KOPT-K1 (cell line): ENCODE measurements around the gene TMPRSS9.
"Not testable (repeated sequence)": the region's sequence is repeated elsewhere in the genome, so short reads cannot be mapped to it uniquely, and the experiment has no call there.

ENCODE experiments used
- H3K27ac ChIP-seq: fragments of 200-600 bp; sonication (generic); 2 replicates; pipeline ENCODE4 v1.5.1; 2016; ENCODE audit warnings: antibody characterized with exemption, mild to moderate bottlenecking, low read depth, low read length; ENCODE audit not compliant: poor library complexity, severe bottlenecking
- H3K36me3 ChIP-seq: fragments of 200-600 bp; sonication (generic); 2 replicates; pipeline ENCODE4 v1.5.1; 2017; ENCODE audit warnings: antibody characterized with exemption, mild to moderate bottlenecking, low read length, moderate library complexity; ENCODE audit not compliant: insufficient read depth
- H3K9me3 ChIP-seq: fragments of 200-600 bp; sonication (generic); 2 replicates; pipeline ENCODE4 v1.5.1; 2017; ENCODE audit warnings: antibody characterized with exemption, low read length, mild to moderate bottlenecking; ENCODE audit not compliant: insufficient read depth, poor library complexity, severe bottlenecking

The TMPRSS9 gene

GRCh38 chr19:2463694-2464093, 103.6 kb downstream of the TMPRSS9 start:
- H3K36me3 ChIP-seq, H3K27ac ChIP-seq, H3K9me3 ChIP-seq: not testable (repeated sequence)

DNA sequence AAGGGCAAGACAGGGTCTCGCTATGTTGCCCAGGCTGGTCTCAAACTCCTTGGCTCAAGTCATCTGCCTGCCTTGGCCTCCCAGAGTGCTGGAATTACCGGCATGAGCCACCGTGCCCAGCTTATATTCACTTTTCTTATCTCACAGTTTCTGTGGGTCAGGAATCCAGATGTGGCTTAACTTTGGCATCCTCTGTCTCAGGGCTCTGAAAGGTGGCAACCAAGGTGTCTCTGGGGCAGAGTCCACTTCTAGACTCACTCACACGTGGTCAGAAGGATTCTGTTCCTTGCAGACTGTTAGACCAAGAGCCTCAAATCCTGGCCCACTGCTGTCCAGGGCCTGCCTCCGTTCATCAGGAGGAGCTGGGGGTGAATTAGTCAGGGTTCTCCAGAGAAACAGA, 104.3 kb downstream of the TMPRSS9 start:
- no peak overlapping the region for H3K27ac ChIP-seq

DNA sequence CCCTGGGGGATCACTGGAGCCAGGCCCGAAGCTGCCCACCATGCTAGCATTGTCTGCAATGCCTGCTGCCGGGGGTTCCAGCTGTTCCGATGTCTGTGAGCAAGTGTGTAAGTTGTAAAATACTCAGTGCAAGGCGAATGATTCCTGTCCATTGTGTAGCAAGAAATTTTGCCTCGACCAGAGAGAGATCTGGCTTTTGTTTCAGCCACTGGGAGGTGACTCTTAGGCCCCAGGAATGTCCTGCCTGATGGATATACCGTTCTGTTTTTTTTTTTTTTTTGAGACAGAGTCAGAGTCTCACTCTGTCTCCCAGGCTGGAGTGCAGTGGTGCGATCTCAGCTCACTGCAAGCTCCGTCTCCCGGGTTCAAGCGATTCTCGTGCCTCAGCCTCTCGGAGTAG, 108.5 kb downstream of the TMPRSS9 start:
- Histone ChIP-seq H3K27ac (no peak overlapping the region), H3K36me3 (no peaks in the 10 kb centered on the region), H3K9me3 (no peaks in the 10 kb centered on the region)

More for the DNA sequence above, 104.3 kb downstream of the TMPRSS9 start:
- Histone ChIP-seq H3K9me3 (no peaks in the 10 kb centered on the region), H3K36me3 (no peaks in the 10 kb centered on the region)

DNA sequence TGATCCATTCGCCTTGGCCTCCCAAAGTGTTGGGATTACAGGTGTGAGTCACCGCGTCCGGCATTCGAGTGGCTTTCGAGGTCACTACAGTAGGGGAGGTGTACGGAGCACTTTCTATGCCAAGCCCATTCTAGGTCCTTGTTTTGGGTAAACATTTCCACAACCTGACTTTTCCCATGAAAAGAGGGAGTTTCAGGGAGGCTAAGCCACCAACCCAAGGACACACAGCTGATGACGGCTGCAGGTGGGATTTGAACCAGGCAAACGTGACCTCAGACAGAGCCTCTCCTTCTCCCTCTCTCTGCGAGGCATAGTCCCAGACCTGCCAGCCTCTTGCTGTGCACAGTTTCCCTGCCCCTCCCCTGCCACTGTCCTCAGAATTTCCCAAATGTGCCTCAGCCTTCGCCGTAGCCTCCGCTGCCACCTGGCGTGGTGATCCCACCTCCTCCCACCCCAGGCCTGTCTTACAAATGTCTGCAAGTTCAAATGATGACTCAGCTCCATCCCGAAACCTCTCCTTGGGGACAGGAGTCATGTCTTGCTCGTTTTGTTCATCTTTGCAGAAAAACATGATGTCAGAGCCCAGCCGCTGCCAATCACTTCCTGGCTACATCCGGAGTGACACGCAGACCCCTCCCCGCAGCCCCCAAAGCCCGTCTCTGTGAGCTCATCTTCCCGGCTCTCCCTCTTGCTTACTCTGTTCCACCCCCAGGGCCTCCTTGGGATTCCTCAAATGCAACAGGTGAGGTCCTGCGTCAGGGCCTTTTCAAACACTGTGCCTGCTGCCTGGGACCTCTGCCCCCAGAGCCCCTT, 109.2 kb downstream of the TMPRSS9 start:
- Histone ChIP-seq H3K36me3 (no peaks in the 10 kb centered on the region), H3K27ac (no peak overlapping the region), H3K9me3 (no peaks in the 10 kb centered on the region)

- H3K36me3 ChIP-seq, H3K9me3 ChIP-seq, H3K27ac ChIP-seq: not testable (repeated sequence)
Measured at GRCh38 chr19:2469915-2470200, 109.8 kb downstream of the TMPRSS9 start.

DNA sequence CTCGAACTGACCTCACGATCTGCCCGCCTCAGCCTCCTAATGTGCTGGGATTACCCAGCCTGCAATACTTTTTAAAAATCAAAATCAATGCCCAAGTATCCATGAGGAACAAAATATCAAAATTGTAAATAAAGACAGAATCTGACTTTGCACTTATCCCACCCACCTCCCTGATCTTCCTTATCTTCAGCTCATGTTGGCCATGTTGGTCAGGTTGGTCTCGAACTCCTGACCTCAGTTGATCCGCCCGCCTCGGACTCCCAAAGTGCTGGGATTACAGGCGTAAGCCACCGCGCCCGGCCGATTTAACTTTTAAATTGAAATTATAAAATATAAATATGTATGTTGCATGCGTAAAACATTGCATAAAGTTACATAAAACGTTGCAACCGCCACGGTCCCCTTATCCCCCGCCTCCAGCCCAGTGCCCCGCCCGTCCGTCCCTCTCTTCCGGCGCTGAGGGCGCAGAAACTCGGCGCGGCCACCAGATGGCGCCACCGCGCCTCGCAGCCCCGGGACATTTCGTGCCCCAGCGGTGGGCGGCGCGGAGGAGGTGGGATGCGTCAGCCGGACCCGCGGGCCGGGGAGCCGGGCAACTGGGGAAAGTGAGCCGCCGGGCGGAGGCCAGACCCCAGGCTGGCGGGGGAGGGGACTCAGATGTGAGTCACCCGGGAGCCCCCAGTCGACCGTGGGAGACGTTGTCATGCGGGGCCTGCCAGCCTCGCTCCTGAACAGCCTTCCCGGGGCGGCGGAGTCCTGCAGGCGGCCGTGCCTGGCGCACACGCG, 114.4 kb downstream of the TMPRSS9 start:
- Histone ChIP-seq H3K27ac (peak overlapping the region; percentile 81), H3K9me3 (no peaks in the 10 kb centered on the region), H3K36me3 (peaks cover 7% of the 10 kb centered on the region; the same call in 1 of the 2 replicates)

GRCh38 chr19:2475018-2475701, 115.1 kb downstream of the TMPRSS9 start:
- H3K9me3 ChIP-seq = no peaks in the 10 kb centered on the region
- H3K27ac ChIP-seq = peak overlapping the region; percentile 81
- H3K36me3 ChIP-seq = peaks cover 7% of the 10 kb centered on the region; the same call in 1 of the 2 replicates
